HEK293 (cell line): ENCODE data around the gene CD55.

Experiments used
- CTCF ChIA-PET: fragments of 350-600 bp; formaldehyde crosslinking; extraction: SDS; loops from one replicate; lab custom pipeline; 2021; ENCODE audit warnings: antibody characterized with exemption; lab: Yijun Ruan, JAX
- POLR2A ChIA-PET: fragments of 300-600 bp; formaldehyde crosslinking; extraction: SDS; loops from one replicate; lab custom pipeline; 2020; ENCODE audit warnings: antibody characterized with exemption, inconsistent platforms; lab: Yijun Ruan, JAX
- H3K27ac ChIP-seq: fragments of 200-500 bp; sonication (Bioruptor generic); 2 replicates; pipeline ENCODE4 v1.5.1; 2014; ENCODE audit warnings: low read depth, low read length, control low read depth, inconsistent platforms; ENCODE audit errors: extremely low read depth
- H3K36me3 ChIP-seq, 2 experiments: fragments of 200-500 bp in 1 of 2; sonication (Bioruptor generic) in 1 of 2; 1 replicate in 1 of 2; 2 replicates in 1 of 2; pipeline ENCODE4 v1.5.1; 2014 to 2017; ENCODE audit warnings: inconsistent platforms in 2 of 2, low read length in 2 of 2; ENCODE audit not compliant: control insufficient read depth in 2 of 2, insufficient read depth in 1 of 2
- H3K4me1 ChIP-seq: fragments of 200-500 bp; sonication (Bioruptor generic); 2 replicates; pipeline ENCODE4 v1.5.1; 2014; ENCODE audit warnings: mild to moderate bottlenecking, low read length, inconsistent platforms; ENCODE audit not compliant: control insufficient read depth, insufficient read depth
- H3K4me3 ChIP-seq: 2 replicates; pipeline ENCODE4 v1.5.1; 2011; ENCODE audit warnings: low read depth, mild to moderate bottlenecking, control low read depth, low read length, moderate library complexity
- H3K9me3 ChIP-seq: fragments of 200-500 bp; sonication (Bioruptor generic); 2 replicates; pipeline ENCODE4 v1.5.1; 2014; ENCODE audit warnings: low read depth, low read length, inconsistent platforms; ENCODE audit not compliant: control insufficient read depth, insufficient read depth
- HOXA7 ChIP-seq: sonication (generic); formaldehyde crosslinking; IDR thresholded peaks from 2 replicates; pipeline ENCODE4 v1.8.1; 2022; ENCODE audit warnings: missing genetic modification reagents, borderline replicate concordance
- ZBTB20 ChIP-seq: fragments of 450-650 bp; formaldehyde crosslinking; IDR thresholded peaks from 2 replicates; pipeline ENCODE4 v1.5.1; 2016; ENCODE audit warnings: missing biosample characterization, missing genetic modification characterization
- ZBTB21 ChIP-seq: fragments of 450-650 bp; formaldehyde crosslinking; IDR thresholded peaks from 2 replicates; pipeline ENCODE4 v1.5.1; 2017; ENCODE audit warnings: missing biosample characterization, missing genetic modification characterization
- ZNF10 ChIP-seq: fragments of 450-650 bp; formaldehyde crosslinking; IDR thresholded peaks from 2 replicates; pipeline ENCODE4 v1.5.1; 2017; ENCODE audit warnings: missing biosample characterization, missing genetic modification characterization
- ZNF211 ChIP-seq: fragments of 450-650 bp; formaldehyde crosslinking; IDR thresholded peaks from 2 replicates; pipeline ENCODE4 v1.5.1; 2016; ENCODE audit warnings: low read depth, missing biosample characterization, missing genetic modification characterization
- ZNF24 ChIP-seq: fragments of 450-650 bp; formaldehyde crosslinking; IDR thresholded peaks from 2 replicates; pipeline ENCODE4 v1.5.1; 2016; ENCODE audit warnings: missing biosample characterization, missing genetic modification characterization
- ZNF274 ChIP-seq, 2 experiments: fragments of 200-500 bp in 1 of 2; fragments of 450-650 bp in 1 of 2; sonication (Bioruptor generic) in 1 of 2; formaldehyde crosslinking in 1 of 2; IDR thresholded peaks; 2 replicates each; pipeline versions ENCODE4 v1.5.1 to v1.6.1; 2014 to 2016; ENCODE audit warnings: borderline replicate concordance in 1 of 2, inconsistent platforms in 1 of 2, low read length in 1 of 2, missing biosample characterization in 1 of 2, missing genetic modification characterization in 1 of 2
- ZNF341 ChIP-seq: fragments of 450-650 bp; formaldehyde crosslinking; IDR thresholded peaks from 2 replicates; pipeline ENCODE4; 2016; ENCODE audit warnings: low read depth, missing biosample characterization, missing genetic modification characterization
- ZNF423 ChIP-seq: fragments of 450-650 bp; formaldehyde crosslinking; IDR thresholded peaks from 2 replicates; pipeline ENCODE4 v1.5.1; 2016; ENCODE audit warnings: missing biosample characterization, missing genetic modification characterization
- ZNF530 ChIP-seq: fragments of 450-650 bp; formaldehyde crosslinking; IDR thresholded peaks from 2 replicates; pipeline ENCODE4 v1.5.1; 2016; ENCODE audit warnings: low read depth, missing biosample characterization, missing genetic modification characterization
- ZNF670 ChIP-seq: fragments of 450-650 bp; formaldehyde crosslinking; IDR thresholded peaks from 2 replicates; pipeline ENCODE4 v1.5.1; 2016; ENCODE audit warnings: missing biosample characterization, missing genetic modification characterization, low read depth
- ZNF76 ChIP-seq: fragments of 450-650 bp; formaldehyde crosslinking; IDR thresholded peaks from 2 replicates; pipeline ENCODE4; 2016; ENCODE audit warnings: low read depth, missing biosample characterization, missing genetic modification characterization, borderline replicate concordance
- ZNF792 ChIP-seq: fragments of 450-650 bp; formaldehyde crosslinking; IDR thresholded peaks from 2 replicates; pipeline ENCODE4 v1.5.1; 2016; ENCODE audit warnings: missing biosample characterization, missing genetic modification characterization
- ZNF843 ChIP-seq: fragments of 450-650 bp; formaldehyde crosslinking; IDR thresholded peaks from 2 replicates; pipeline ENCODE4 v1.5.1; 2016; ENCODE audit warnings: missing biosample characterization, missing genetic modification characterization
- ZXDB ChIP-seq: fragments of 450-650 bp; formaldehyde crosslinking; IDR thresholded peaks from 2 replicates; pipeline ENCODE4 v1.5.1; 2016; ENCODE audit warnings: missing biosample characterization, missing genetic modification characterization
- TF ChIP-seq, protein P1 (sequence below): fragments of 450-650 bp; formaldehyde crosslinking; IDR thresholded peaks from 2 replicates; pipeline ENCODE4 v1.5.1; 2016; ENCODE audit warnings: missing biosample characterization, missing genetic modification characterization, low read depth
- TF ChIP-seq, protein P2 (sequence below): IDR thresholded peaks from 2 replicates; pipeline ENCODE4 v1.6.1; 2011; ENCODE audit warnings: mild to moderate bottlenecking, low read depth, low read length, borderline replicate concordance
- TF ChIP-seq, protein P3 (sequence below): fragments of 450-650 bp; formaldehyde crosslinking; IDR thresholded peaks from 2 replicates; pipeline ENCODE4 v1.5.1; 2016; ENCODE audit warnings: missing biosample characterization, missing genetic modification characterization
- TF ChIP-seq, protein P4 (sequence below): fragments of 450-650 bp; formaldehyde crosslinking; IDR thresholded peaks from 2 replicates; pipeline ENCODE4 v1.5.1; 2016; ENCODE audit warnings: missing biosample characterization, missing genetic modification characterization
- TF ChIP-seq, protein P5 (sequence below): fragments of 450-650 bp; formaldehyde crosslinking; IDR thresholded peaks from 2 replicates; pipeline ENCODE4 v1.5.1; 2016; ENCODE audit warnings: missing biosample characterization, missing genetic modification characterization

CD55 gene

DNA sequence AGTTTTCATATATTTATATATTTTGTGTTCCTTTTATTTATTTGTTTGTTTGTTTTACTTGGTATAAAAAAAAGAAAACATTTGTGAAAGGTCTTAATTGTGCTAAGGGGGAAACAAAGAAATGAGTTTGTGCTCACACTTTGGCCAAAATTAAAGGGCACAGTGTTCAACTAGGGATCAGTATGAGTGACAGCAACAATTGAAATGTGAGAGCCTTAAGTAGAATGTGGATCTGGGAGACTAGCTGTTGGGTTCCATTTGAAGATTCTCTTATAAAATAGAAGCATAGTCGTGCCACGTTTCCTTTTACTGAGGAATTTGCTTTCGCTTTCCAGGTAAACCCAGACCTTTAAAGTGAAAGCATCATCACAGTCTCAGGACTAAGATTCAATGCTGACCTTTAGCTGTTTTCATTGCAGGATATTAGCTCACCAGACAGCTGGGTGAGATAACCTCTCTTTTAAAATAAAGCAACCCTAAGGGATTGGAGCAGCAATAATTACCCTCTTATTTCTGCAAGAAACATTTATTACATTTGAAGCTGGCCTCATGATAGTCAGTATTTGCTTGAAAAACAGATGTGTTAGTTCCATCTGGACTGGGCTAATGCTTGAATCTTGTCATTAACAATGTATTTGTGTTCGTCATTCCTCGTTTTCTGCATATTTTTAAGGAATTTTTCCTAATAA, 37.1 kb upstream of the CD55 start (continued):
- TF ChIP-seq, protein P1, sequence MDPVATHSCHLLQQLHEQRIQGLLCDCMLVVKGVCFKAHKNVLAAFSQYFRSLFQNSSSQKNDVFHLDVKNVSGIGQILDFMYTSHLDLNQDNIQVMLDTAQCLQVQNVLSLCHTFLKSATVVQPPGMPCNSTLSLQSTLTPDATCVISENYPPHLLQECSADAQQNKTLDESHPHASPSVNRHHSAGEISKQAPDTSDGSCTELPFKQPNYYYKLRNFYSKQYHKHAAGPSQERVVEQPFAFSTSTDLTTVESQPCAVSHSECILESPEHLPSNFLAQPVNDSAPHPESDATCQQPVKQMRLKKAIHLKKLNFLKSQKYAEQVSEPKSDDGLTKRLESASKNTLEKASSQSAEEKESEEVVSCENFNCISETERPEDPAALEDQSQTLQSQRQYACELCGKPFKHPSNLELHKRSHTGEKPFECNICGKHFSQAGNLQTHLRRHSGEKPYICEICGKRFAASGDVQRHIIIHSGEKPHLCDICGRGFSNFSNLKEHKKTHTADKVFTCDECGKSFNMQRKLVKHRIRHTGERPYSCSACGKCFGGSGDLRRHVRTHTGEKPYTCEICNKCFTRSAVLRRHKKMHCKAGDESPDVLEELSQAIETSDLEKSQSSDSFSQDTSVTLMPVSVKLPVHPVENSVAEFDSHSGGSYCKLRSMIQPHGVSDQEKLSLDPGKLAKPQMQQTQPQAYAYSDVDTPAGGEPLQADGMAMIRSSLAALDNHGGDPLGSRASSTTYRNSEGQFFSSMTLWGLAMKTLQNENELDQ (tag by site-specific recombination), result no peak
- no peak for TF ChIP-seq ZBTB21 (tag by site-specific recombination)
- no peak for TF ChIP-seq ZNF530 (tag by site-specific recombination)
- no peak for TF ChIP-seq ZBTB20
- TF ChIP-seq ZNF423 (tag by site-specific recombination), result no peak
- TF ChIP-seq, protein P2, sequence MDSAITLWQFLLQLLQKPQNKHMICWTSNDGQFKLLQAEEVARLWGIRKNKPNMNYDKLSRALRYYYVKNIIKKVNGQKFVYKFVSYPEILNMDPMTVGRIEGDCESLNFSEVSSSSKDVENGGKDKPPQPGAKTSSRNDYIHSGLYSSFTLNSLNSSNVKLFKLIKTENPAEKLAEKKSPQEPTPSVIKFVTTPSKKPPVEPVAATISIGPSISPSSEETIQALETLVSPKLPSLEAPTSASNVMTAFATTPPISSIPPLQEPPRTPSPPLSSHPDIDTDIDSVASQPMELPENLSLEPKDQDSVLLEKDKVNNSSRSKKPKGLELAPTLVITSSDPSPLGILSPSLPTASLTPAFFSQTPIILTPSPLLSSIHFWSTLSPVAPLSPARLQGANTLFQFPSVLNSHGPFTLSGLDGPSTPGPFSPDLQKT, result no peak
- TF ChIP-seq ZNF76 (tag by site-specific recombination), result no peak
- TF ChIP-seq ZNF670 (tag by site-specific recombination), result no peak

DNA sequence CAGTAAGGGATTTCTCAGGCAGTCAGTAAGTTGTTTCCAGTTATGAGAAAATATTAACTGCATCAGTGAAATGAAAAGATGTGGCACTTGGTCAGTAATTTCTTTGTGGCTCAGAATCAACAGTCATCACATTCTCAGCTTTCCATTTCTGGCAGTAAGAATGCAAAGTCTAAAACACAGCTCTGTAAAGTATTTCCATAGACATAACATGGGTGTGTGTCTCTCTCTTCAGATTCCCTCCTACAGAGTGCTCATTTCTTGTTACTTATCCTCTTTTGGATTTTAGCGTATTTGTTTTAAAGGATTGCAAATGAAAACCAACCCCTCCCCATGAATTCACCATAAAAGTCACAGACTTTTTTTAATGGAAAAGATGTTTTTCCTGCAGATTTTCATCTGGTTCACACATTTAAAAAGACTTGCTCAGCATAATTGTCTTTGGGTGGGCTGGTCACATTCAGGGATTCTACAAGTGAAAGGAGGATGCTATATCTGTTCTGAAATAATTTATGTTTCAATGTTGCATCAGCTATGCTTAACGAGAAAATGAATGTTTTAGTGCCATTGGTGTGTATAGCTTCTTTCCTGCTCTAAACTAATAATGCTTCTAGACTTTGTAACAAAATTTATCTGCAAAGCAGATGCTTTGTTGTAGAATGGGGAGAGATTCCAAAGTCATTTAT, 34.6 kb upstream of the CD55 start:
- Histone ChIP-seq H3K9me3 (no peaks in the 10 kb centered on the region), H3K4me1 (no peaks in the 10 kb centered on the region), H3K27ac (no peak overlapping the region), H3K4me3 (no peak overlapping the region), H3K36me3 (no peaks in the 10 kb centered on the region)
- TF ChIP-seq ZNF10 (tag by site-specific recombination) (no peak), ZNF24 (no peak), ZNF211 (no peak), ZXDB (no peak), ZNF274 (IDR thresholded peaks at IDR 0.05; ENCODE audit: low read length) (no peak), ZNF274 (tag by site-specific recombination; IDR thresholded peaks at IDR 0.05; ENCODE audit: borderline replicate concordance) (no peak)
- TF ChIP-seq, protein P3, sequence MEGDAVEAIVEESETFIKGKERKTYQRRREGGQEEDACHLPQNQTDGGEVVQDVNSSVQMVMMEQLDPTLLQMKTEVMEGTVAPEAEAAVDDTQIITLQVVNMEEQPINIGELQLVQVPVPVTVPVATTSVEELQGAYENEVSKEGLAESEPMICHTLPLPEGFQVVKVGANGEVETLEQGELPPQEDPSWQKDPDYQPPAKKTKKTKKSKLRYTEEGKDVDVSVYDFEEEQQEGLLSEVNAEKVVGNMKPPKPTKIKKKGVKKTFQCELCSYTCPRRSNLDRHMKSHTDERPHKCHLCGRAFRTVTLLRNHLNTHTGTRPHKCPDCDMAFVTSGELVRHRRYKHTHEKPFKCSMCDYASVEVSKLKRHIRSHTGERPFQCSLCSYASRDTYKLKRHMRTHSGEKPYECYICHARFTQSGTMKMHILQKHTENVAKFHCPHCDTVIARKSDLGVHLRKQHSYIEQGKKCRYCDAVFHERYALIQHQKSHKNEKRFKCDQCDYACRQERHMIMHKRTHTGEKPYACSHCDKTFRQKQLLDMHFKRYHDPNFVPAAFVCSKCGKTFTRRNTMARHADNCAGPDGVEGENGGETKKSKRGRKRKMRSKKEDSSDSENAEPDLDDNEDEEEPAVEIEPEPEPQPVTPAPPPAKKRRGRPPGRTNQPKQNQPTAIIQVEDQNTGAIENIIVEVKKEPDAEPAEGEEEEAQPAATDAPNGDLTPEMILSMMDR, result no peak
- CTCF ChIA-PET, result interaction anchor here (0.6 kb wide), 2 partner anchors 55 to 209 kb away, joined by 3 read pairs; no protein-coding TSS in a partner anchor
- POLR2A ChIA-PET, result no interaction called here

DNA sequence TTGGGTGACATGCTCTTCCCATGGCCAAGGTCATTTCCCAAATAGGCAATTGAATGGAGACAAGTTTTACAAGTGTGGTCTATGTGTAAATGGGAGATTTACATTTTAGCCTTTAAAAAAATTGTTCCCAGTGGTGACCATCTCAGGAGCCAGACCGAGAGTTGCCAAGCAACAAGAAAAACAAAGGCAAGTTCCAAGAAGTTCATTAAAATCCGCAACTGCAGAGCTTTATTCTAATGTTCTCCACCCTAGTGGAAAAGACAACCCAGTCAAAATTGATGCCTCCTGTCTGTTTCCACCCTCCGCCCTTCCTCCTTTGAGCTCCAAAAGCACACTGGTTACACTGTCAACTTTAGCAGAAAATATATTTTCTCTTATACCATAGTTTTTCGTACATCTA, 33.2 kb upstream of the CD55 start:
- ChIA-PET POLR2A (no interaction called here), CTCF (no interaction called here)
- Histone ChIP-seq H3K9me3 (no peaks in the 10 kb centered on the region), H3K4me3 (no peak overlapping the region), H3K27ac (no peak overlapping the region), H3K4me1 (no peaks in the 10 kb centered on the region), H3K36me3 (no peaks in the 10 kb centered on the region)
- TF ChIP-seq, protein P4, sequence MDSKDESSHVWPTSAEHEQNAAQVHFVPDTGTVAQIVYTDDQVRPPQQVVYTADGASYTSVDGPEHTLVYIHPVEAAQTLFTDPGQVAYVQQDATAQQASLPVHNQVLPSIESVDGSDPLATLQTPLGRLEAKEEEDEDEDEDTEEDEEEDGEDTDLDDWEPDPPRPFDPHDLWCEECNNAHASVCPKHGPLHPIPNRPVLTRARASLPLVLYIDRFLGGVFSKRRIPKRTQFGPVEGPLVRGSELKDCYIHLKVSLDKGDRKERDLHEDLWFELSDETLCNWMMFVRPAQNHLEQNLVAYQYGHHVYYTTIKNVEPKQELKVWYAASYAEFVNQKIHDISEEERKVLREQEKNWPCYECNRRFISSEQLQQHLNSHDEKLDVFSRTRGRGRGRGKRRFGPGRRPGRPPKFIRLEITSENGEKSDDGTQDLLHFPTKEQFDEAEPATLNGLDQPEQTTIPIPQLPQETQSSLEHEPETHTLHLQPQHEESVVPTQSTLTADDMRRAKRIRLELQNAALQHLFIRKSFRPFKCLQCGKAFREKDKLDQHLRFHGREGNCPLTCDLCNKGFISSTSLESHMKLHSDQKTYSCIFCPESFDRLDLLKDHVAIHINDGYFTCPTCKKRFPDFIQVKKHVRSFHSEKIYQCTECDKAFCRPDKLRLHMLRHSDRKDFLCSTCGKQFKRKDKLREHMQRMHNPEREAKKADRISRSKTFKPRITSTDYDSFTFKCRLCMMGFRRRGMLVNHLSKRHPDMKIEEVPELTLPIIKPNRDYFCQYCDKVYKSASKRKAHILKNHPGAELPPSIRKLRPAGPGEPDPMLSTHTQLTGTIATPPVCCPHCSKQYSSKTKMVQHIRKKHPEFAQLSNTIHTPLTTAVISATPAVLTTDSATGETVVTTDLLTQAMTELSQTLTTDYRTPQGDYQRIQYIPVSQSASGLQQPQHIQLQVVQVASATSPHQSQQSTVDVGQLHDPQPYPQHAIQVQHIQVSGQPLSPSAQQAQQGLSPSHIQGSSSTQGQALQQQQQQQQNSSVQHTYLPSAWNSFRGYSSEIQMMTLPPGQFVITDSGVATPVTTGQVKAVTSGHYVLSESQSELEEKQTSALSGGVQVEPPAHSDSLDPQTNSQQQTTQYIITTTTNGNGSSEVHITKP (tag by site-specific recombination), result no peak
- TF ChIP-seq ZNF843 (no peak), HOXA7 (CRISPR knock-in tag) (no peak), ZNF341 (tag by site-specific recombination) (no peak), ZNF792 (tag by site-specific recombination) (no peak)
- TF ChIP-seq, protein P5, sequence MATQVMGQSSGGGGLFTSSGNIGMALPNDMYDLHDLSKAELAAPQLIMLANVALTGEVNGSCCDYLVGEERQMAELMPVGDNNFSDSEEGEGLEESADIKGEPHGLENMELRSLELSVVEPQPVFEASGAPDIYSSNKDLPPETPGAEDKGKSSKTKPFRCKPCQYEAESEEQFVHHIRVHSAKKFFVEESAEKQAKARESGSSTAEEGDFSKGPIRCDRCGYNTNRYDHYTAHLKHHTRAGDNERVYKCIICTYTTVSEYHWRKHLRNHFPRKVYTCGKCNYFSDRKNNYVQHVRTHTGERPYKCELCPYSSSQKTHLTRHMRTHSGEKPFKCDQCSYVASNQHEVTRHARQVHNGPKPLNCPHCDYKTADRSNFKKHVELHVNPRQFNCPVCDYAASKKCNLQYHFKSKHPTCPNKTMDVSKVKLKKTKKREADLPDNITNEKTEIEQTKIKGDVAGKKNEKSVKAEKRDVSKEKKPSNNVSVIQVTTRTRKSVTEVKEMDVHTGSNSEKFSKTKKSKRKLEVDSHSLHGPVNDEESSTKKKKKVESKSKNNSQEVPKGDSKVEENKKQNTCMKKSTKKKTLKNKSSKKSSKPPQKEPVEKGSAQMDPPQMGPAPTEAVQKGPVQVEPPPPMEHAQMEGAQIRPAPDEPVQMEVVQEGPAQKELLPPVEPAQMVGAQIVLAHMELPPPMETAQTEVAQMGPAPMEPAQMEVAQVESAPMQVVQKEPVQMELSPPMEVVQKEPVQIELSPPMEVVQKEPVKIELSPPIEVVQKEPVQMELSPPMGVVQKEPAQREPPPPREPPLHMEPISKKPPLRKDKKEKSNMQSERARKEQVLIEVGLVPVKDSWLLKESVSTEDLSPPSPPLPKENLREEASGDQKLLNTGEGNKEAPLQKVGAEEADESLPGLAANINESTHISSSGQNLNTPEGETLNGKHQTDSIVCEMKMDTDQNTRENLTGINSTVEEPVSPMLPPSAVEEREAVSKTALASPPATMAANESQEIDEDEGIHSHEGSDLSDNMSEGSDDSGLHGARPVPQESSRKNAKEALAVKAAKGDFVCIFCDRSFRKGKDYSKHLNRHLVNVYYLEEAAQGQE (tag by site-specific recombination), result no peak
